Activated B cell treated with CpG ODN at 0.5 μM for 24 hours (primary cell): Measurements from ENCODE around the gene CARD8. TPM values are rescaled to one million over a fixed set of nuclear protein-coding genes. Genes with fewer than 3 reads are reported as not detected.
A peak's percentile ranks its signal among the peaks of the same experiment; 100 is the strongest.

Experiments used
- ATAC-seq: fragments of 200-7000 bp; cut with Tn5 transposase; one replicate; pipeline ENCODE4 v1.10.0; 2021; ENCODE audit warnings: low read depth, mild to moderate bottlenecking, moderate library complexity
- CTCF ChIA-PET: fragments of 350-600 bp; sonication (Branson Sonifier 250); formaldehyde crosslinking; loops from one replicate; lab custom pipeline; 2021; ENCODE audit warnings: antibody characterized with exemption; lab: Charles Lee
- POLR2A ChIA-PET: fragments of 350-600 bp; sonication (Branson Sonifier 250); formaldehyde crosslinking; loops from one replicate; lab custom pipeline; 2021; ENCODE audit warnings: antibody characterized with exemption; lab: Charles Lee
- DNase-seq: peaks from one replicate; pipeline ENCODE4 v3.0.0; 2022
- H3K27ac Mint-ChIP-seq: one replicate; pipeline ENCODE4 v1.8.0; 2020; ENCODE audit warnings: mixed read lengths
- H3K27me3 Mint-ChIP-seq: one replicate; pipeline ENCODE4 v1.8.0; 2021; ENCODE audit warnings: mixed read lengths
- H3K36me3 Mint-ChIP-seq: one replicate; pipeline ENCODE4 v1.8.0; 2021; ENCODE audit warnings: low read depth, mixed read lengths
- H3K4me1 Mint-ChIP-seq: one replicate; pipeline ENCODE4 v1.8.0; 2021; ENCODE audit warnings: mixed read lengths
- H3K4me3 Mint-ChIP-seq: one replicate; pipeline ENCODE4 v1.8.0; 2020; ENCODE audit warnings: mild to moderate bottlenecking, mixed read lengths
- H3K9me3 Mint-ChIP-seq: one replicate; pipeline ENCODE4 v1.8.0; 2020; ENCODE audit warnings: mixed read lengths
- CTCF ChIP-seq: fragments of 200-600 bp; IDR thresholded peaks from one replicate; pipeline ENCODE4 v1.8.0; 2022; ENCODE audit warnings: antibody characterized with exemption, mild to moderate bottlenecking
- intact Hi-C: fragments of 100-400 bp; cut with micrococcal nuclease; formaldehyde crosslinking; loops from one replicate; pipeline ENCODE4 v1.15.1; 2024
- total RNA-seq: library from RNA; stranded (reverse); gene quantifications from 2 replicates; pipeline ENCODE4 v1.2.3, GENCODE V29; 2022

Gene CARD8
- total RNA-seq, 1 donor from 2014 or later, result 103 TPM

GRCh38 chr19:48290771-48291488 lies 35.2 kb upstream of the CARD8 start:
- no peak overlapping the region for H3K27ac Mint-ChIP-seq
- DNase-seq (peak; percentile 69), ATAC-seq (peak; percentile 71)
- peak overlapping the region; percentile 81 for H3K4me3 Mint-ChIP-seq
- no peaks in the 10 kb centered on the region for H3K27me3 Mint-ChIP-seq
- peak; percentile 98 for TF ChIP-seq CTCF
- peaks cover 8% of the 10 kb centered on the region for H3K4me1 Mint-ChIP-seq
- ChIA-PET POLR2A (no interaction called here), CTCF (interaction anchor here (0.6 to 2.8 kb wide), 5 partner anchors 14 to 87 kb away, joined by 3 to 10 read pairs (median 3); no protein-coding TSS in a partner anchor)
- H3K9me3 Mint-ChIP-seq, result peaks cover 11% of the 10 kb centered on the region
- intact Hi-C loops, result loop anchor here (1.0 kb wide), 5 partner anchors 20 to 328 kb away; no protein-coding TSS in a partner anchor
- H3K36me3 Mint-ChIP-seq, result peaks cover 7% of the 10 kb centered on the region

- Mint-ChIP-seq H3K27ac (no peak overlapping the region), H3K27me3 (no peaks in the 10 kb centered on the region), H3K36me3 (peaks cover 11% of the 10 kb centered on the region), H3K4me3 (no peak overlapping the region), H3K4me1 (peaks cover 8% of the 10 kb centered on the region), H3K9me3 (peaks cover 11% of the 10 kb centered on the region)
- intact Hi-C loops, result no loop called here
- DNase-seq (no peak), ATAC-seq (no peak)
- ChIA-PET POLR2A (interaction anchor here (0.6 kb wide), 1 partner anchor 113 kb away, joined by 4 read pairs; no protein-coding TSS in a partner anchor), CTCF (interaction anchor here (0.6 to 2.8 kb wide), 4 partner anchors 13 to 328 kb away, joined by 3 to 10 read pairs (median 4); no protein-coding TSS in a partner anchor)
- no peak for TF ChIP-seq CTCF
Observed at GRCh38 chr19:48290401-48290770, 34.7 kb upstream of the CARD8 start.

- Mint-ChIP-seq H3K4me1 (peaks cover 8% of the 10 kb centered on the region), H3K4me3 (no peak overlapping the region), H3K27ac (no peak overlapping the region), H3K27me3 (no peaks in the 10 kb centered on the region), H3K9me3 (peaks cover 13% of the 10 kb centered on the region), H3K36me3 (peaks cover 18% of the 10 kb centered on the region)
- intact Hi-C loops, result no loop called here
- POLR2A ChIA-PET, result no interaction called here
- TF ChIP-seq CTCF, result no peak
- DNase-seq, result no peak
- CTCF ChIA-PET, result interaction anchor here (1.2 kb wide), 1 partner anchor 32 kb away, joined by 3 read pairs; the partner anchor contains the start of gene CARD8
- no peak for ATAC-seq
Observed at GRCh38 chr19:48287748-48288147, 32.0 kb upstream of the CARD8 start.

- no peak for DNase-seq
- no peak for TF ChIP-seq CTCF
- H3K4me3 Mint-ChIP-seq, result no peak overlapping the region
- POLR2A ChIA-PET, result no interaction called here
- intact Hi-C loops, result no loop called here
- no peaks in the 10 kb centered on the region for H3K27me3 Mint-ChIP-seq
- peaks cover 18% of the 10 kb centered on the region for H3K36me3 Mint-ChIP-seq
- no peak overlapping the region for H3K27ac Mint-ChIP-seq
- H3K4me1 Mint-ChIP-seq, result no peaks in the 10 kb centered on the region
- ATAC-seq, result no peak
- CTCF ChIA-PET, result no interaction called here
- peaks cover 13% of the 10 kb centered on the region for H3K9me3 Mint-ChIP-seq
Observed at GRCh38 chr19:48284896-48285295, 29.2 kb upstream of the CARD8 start.

GRCh38 chr19:48283908-48284307 lies 28.2 kb upstream of the CARD8 start:
- Mint-ChIP-seq H3K36me3 (peaks cover 18% of the 10 kb centered on the region), H3K4me3 (no peak overlapping the region), H3K27me3 (no peaks in the 10 kb centered on the region), H3K9me3 (peaks cover 13% of the 10 kb centered on the region), H3K4me1 (no peaks in the 10 kb centered on the region), H3K27ac (no peak overlapping the region)
- intact Hi-C loops, result no loop called here
- POLR2A ChIA-PET, result no interaction called here
- CTCF ChIA-PET, result no interaction called here
- DNase-seq (no peak), ATAC-seq (no peak)
- no peak for TF ChIP-seq CTCF
